GM21390 (cell line): ENCODE data around the gene PURA.

ENCODE experiments used
- ATAC-seq: cut with Tn5 transposase; IDR thresholded peaks from one replicate; pipeline ENCODE4 v1.9.1; 2021; ENCODE audit not compliant: unreplicated experiment

Gene PURA

GRCh38 chr5:140109759-140110645 is 3.9 kb upstream of the PURA start:
- ATAC-seq, result no peak

GRCh38 chr5:140110646-140110957 is 3.3 kb upstream of the PURA start:
- ATAC-seq, result no peak

GRCh38 chr5:140111011-140111858 is 2.7 kb upstream of the PURA start:
- no peak for ATAC-seq

- ATAC-seq, result no peak
Measured at GRCh38 chr5:140111859-140112551, 1.9 kb upstream of the PURA start.

- ATAC-seq, result no peak
Measured at GRCh38 chr5:140112685-140113179, 1.2 kb upstream of the PURA start.

GRCh38 chr5:140113180-140113698 is 670 bp upstream of the PURA start:
- peak; percentile 2 for ATAC-seq

GRCh38 chr5:140114341-140115185 is 654 bp downstream of the PURA start:
- ATAC-seq, result peak; percentile 24

GRCh38 chr5:140115186-140115500 is 1.2 kb downstream of the PURA start:
- no peak for ATAC-seq

- ATAC-seq, result no peak
Measured at GRCh38 chr5:140116716-140117115, 2.8 kb downstream of the PURA start.

GRCh38 chr5:140117523-140117922 is 3.6 kb downstream of the PURA start:
- no peak for ATAC-seq

GRCh38 chr5:140118302-140118936 is 4.5 kb downstream of the PURA start:
- ATAC-seq, result no peak

GRCh38 chr5:140125637-140126036 is 11.7 kb downstream of the PURA start, which contains the start of gene IGIP:
TSS of gene IGIP (plus strand) at chr5:140125937. CDS start at chr5:140128477, 2,540 bp downstream.
- no peak for ATAC-seq

- no peak for ATAC-seq
Measured at GRCh38 chr5:140126315-140127012, 12.6 kb downstream of the PURA start.

- no peak for ATAC-seq
Measured at GRCh38 chr5:140128376-140128775, 14.5 kb downstream of the PURA start.

- ATAC-seq, result no peak
Measured at GRCh38 chr5:140130949-140131733, 17.2 kb downstream of the PURA start.

- no peak for ATAC-seq
Measured at GRCh38 chr5:140131967-140132409, 18.1 kb downstream of the PURA start.

- no peak for ATAC-seq
Measured at GRCh38 chr5:140133514-140134167, 19.7 kb downstream of the PURA start.
